Activated CD4-positive, alpha-beta T cell treated with anti-CD3 and anti-CD28 coated beads, Interleukin-10, Interleukin-2, amounts not matched to agents 100 ng/mL and 50 ng/mL, durations not matched to agents 16 hours and 8 hours (primary cell): ENCODE results near the gene PXN.
A peak's percentile ranks its signal among the peaks of the same experiment; 100 is the strongest.

Source experiments
- DNase-seq: peaks from one replicate; pipeline ENCODE4 v3.0.0-alpha.2; 2020

PXN gene

DNA sequence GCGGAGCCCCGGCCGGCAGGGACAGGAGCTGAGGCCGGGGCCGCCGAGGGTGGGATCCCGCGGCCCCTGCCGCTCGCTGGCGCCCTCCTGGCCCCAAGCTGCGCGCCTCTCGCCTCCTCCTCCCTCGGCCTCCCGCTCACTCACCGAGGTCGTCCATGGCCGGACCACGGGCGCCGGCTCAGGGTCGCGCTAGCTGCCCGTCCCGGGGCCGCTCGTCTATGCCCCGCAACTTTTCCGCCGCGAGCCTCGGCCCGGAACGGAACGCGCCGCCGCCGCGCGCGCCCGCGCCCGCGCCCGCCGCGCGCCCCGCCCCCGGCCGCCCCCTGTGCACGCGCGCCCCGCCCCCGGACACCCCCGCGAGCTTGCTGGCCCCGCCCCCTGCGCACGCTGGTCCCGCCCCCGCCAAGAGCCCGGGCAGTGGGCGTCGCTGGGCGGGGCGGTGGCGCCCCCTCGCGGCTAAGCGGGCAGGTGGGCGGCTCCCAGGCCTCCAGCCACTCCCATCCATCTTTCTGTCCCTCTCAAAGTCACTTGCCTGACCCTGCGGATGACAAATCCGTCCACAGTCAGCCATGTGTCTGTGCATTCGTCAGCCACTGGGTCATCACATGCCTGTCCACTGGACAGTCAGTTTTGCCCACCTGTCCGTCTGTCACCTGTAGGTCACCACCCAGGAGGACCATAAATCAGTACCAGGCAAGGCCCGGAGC, at the start of gene PXN:
PXN (minus strand) TSS at position 258 of the 707 bp plus-strand sequence; CDS start at position 157, 101 bp downstream.
- DNase-seq, result peak; percentile 94

- DNase-seq, result peak; percentile 4
Measured at GRCh38 chr12:120314220-120314619, 48.7 kb upstream of the PXN start.

DNA sequence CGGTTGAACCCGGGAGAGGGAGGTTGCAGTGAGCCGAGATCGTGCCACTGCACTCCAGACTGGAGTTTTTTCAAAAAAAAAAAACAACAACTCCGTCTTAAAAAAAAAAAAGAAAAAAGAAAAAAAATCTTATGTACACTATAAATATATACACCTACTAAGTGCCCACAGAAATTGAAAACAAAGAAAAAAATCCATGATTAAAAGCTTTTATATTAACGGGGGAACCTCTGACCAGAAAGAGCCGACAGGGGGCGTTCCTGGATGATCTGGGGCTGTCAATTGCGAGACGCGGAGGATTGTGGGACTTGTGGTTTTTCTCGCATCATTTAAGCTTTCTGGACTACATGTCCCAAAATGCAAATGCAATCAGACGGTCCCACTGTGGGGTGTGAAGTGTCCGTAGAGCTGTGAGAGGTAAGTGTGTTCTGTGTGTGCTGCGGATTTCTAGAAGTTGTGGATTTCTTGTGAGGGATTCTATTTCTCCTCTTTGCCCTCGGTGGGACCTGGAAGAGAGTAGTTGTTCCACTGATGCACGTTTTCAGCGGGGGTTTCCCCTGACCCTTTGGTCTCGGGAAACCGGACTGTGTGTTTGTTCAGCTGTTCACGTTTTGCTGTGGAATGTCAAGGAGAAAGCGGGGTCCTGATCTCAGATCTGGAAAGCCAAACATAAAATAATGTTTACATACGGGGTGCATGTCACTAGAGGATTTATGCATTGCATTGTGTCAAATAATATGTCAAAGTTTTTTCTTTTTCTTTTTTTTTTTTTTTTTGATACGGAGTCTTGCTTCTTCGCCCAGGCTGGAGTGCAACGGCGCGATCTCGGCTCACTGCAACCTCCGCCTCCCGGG, 36.7 kb upstream of the PXN start, which contains the start of gene SIRT4:
SIRT4 (plus strand) TSS at position 360 of the 854 bp plus-strand sequence. CDS start 1,241 bp downstream, outside the sequence.
- DNase-seq, result peak; percentile 94

- DNase-seq, result peak; percentile 96
Measured at GRCh38 chr12:120292661-120293531, 27.4 kb upstream of the PXN start, which contains the start of gene RNU4-1. RNU4-1 (minus strand) TSS chr12:120293237.

DNA sequence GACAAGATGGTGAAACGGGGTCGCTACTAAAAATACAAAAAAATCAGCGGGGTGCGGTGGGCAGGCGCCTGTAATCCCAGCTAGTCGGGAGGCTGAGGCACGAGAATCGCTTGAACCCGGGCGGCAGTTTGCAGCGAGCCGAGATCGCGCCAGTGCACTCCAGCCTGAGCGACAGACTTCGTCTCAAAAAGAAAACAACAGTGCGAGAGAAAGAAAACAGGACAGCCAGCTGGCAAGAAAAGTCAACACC, 26.8 kb upstream of the PXN start:
- DNase-seq, result no peak

GRCh38 chr12:120290609-120291305, 25.2 kb upstream of the PXN start:
- no peak for DNase-seq

DNA sequence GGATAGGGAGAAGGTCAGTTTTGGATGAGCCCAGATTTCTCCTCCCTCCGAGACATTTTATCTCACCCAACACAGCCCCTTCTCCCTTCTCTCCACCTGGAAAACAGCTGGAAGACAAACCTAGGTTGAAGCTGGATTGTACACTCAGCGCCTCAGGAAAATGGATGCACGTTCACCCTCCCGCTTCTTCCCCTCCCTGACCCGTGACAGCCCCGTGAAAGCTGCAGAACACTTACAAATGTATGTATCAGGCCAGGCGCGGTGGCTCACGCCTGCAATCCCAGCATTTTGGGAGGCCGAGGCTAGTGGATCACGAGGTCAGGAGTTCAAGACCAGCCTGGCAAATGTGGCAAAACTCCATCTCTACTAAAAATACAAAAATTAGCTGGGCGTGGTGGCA, 22.0 kb upstream of the PXN start:
- no peak for DNase-seq

- DNase-seq, result no peak
Measured at GRCh38 chr12:120286768-120287490, 21.4 kb upstream of the PXN start.

- no peak for DNase-seq
Measured at GRCh38 chr12:120284381-120284780, 18.9 kb upstream of the PXN start.

- no peak for DNase-seq
Measured at GRCh38 chr12:120283318-120283717, 17.8 kb upstream of the PXN start.

- DNase-seq, result no peak
Measured at GRCh38 chr12:120278137-120279069, 12.9 kb upstream of the PXN start.

DNA sequence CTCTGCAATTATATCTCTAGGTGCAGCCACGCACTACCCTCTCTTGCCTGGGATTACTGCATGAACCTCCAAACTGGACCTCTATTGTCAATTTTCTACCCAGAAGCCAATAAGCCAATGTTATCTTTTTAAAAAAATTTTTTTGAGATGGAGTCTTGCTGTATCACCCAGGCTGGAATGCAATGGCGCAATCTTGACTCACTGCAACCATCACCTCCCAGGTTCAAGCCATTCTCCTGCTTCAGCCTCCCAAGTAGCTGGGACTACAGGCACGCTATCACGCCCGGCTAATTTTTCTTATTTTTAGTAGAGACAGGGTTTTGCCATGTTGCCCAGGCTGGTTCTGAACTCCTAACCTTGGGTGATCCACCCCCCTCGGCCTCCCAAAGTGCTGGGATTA, 11.2 kb upstream of the PXN start:
- DNase-seq, result no peak

- DNase-seq, result no peak
Measured at GRCh38 chr12:120267736-120268135, 2.2 kb upstream of the PXN start.

GRCh38 chr12:120266180-120266870, 795 bp upstream of the PXN start:
- no peak for DNase-seq

DNA sequence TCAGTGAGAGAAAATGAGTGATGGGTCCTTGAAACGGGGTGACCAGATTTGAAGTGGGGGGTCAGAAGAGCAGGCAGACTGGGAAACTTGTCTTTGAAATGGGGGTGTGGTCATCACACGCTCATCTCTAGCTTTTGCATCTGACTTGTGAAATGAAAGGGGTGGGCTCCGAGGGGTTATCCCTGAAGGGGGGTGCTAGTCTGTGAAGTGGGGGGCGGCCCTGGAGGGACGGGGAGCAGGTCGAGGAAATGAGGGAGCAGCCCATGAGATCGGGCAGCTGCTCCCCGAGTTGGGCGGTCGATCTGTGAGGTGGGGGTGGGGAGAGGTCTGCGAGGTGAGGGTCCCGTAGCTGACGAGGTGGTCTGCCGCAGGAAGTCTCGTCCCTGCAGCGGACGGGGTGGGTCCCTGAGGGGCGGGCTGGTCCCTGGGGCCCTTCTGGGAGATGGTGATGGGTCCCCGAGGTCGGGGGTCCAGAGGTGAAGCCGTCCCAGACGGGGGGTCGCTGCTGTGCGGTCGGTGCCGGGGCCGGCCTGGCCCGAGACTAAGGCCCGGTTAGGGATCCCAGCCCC, 542 bp downstream of the PXN start:
- no peak for DNase-seq

GRCh38 chr12:120264086-120264903, 1.2 kb downstream of the PXN start:
- no peak for DNase-seq

- DNase-seq, result no peak
Measured at GRCh38 chr12:120263748-120264085, 1.8 kb downstream of the PXN start.

GRCh38 chr12:120262852-120263747, 2.4 kb downstream of the PXN start:
- no peak for DNase-seq
